Ecto neural progenitor cell (in vitro differentiated cells): ENCODE results near the gene OTOP2.
"Not testable (repeated sequence)": the region's sequence is repeated elsewhere in the genome, so short reads cannot be mapped to it uniquely, and the experiment has no call there.

Experiments used
- DNase-seq: peaks from one replicate; pipeline ENCODE4 v3.0.0-alpha.2; 2018; ENCODE audit warnings: low spot score

Gene OTOP2

GRCh38 chr17:74952431-74953133, 28.5 kb downstream of the OTOP2 start:
- no peak for DNase-seq

GRCh38 chr17:74953134-74953687, 29.1 kb downstream of the OTOP2 start:
- no peak for DNase-seq

GRCh38 chr17:74954115-74954514, 30.0 kb downstream of the OTOP2 start:
- no peak for DNase-seq

DNA sequence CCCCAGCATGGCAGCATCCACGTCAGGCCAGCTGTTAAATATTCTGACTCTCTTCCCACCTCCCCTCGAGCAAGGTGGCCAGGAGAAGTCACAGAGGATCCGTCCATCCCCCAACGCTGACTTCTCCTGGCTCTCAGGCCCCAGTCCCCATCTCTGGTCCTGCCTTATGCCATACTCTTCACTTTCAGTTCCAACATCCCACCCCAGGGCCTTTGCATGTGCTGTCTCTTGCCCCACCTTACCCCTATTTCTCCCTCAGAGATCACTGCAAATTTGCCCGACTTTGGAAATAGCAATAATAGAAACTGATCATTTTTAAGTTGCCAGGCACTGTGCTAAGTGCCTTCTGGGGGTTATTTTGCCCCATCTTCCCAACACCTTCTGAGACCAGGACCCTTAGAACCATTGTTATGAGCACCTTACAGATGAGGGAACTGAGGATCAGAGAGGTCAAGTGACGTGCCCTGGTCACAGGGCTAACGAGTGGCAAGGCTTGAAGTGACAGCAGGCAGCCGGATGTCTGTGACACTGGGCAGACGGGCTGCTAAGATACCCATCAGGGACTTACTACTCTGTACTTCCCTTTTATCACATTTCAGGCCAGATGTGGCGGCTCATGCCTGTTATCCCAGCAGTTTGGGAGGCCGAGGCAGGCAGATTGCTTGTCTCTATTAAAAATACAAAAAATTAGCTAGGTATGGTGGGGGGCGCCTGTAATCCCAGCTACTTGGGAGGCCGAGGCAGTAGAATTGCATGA, 30.8 kb downstream of the OTOP2 start:
- DNase-seq = no peak

DNA sequence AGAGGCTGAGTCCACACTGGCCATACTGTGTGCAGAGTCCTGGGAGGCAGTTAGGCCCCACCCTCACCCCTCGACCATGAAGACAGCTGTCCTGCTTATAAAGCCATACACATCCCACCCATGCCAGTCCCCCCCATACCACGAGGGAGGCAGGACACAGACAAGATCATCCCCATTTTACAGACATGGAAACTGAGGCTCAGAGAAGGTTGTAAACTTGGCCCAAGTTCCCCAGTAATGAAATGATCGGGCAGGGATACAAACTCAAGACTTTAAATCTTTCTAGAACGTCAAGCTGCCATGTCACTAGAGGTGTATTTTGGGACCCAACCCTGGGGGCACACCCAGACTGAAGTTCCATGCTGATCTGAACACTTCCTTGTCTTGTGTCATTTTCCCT, 32.0 kb downstream of the OTOP2 start:
- no peak for DNase-seq

DNA sequence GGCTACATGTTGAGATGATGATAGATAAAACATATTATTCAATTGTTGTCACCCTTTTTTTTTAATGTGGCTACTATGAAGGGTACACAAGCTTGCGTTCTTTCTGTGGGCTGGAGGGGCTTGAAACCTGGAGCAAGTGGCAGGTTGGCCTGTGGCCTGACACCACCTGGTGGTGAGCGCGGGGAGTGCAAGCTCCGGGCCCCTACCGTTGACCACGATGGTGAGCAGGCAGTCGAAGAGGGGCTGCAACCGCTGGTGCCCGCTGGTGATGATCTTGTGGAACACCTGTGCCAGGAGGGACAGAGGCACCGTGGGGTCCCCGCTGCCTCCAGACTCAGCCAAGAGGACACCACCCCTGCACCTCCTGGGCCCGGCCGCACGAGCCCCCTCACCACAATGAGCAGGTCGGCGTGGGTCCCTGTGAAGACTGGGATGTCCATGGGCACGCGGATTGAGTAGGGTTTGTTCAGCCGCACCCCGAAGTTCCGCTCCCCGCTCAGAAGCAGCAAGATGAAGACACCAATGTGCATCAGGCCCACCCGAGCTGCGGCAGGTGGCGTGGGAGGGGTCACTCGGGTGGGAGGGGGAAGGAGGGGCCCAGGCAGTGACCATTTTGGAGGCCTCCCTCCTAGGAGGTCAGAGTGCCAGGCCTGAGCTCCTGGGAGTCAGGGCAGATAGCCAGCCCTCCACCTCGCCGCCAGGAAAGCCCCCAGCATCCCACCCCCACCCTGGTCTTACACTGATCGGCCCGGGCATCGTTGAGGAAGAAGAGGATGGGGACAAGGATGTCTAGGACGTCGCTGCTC, 34.1 kb downstream of the OTOP2 start:
- peak; percentile 94 for DNase-seq

DNA sequence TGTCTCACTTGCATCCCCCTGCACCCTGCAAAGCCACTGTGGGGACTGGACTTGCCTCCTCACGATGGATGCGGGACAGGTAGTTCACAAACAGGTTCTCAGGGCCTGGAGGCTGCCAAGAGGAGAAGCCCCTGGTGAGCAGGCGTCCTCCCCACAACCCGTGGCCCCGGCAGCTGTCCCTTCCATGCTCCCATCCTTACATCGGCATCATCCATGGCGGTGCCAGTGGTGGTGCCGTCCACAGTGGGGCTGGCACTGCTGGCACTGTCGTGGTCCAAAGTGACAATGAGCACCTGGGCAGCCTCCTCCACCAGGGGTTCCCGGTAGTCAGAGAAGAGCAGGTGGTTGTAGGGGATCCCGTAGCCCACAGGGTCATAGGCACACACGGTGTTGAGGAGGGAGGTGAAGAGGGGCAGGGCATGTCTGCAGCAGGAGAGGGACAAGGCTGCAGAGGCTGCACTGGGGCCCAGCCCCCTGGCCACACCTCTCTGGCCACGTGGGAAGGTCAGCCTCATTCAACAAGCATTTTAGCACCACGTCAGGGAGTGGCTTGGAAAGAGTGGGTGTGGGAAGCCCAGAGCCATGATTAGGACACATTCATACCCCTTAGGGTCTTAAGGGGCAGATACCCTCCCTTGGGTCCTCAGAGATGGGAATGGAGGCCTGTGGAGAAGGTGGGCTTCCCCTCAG, 35.9 kb downstream of the OTOP2 start:
- peak; percentile 53 for DNase-seq

- DNase-seq = peak; percentile 86
These were observed 36.7 kb downstream of the OTOP2 start for GRCh38 chr17:74960570-74961342.

DNA sequence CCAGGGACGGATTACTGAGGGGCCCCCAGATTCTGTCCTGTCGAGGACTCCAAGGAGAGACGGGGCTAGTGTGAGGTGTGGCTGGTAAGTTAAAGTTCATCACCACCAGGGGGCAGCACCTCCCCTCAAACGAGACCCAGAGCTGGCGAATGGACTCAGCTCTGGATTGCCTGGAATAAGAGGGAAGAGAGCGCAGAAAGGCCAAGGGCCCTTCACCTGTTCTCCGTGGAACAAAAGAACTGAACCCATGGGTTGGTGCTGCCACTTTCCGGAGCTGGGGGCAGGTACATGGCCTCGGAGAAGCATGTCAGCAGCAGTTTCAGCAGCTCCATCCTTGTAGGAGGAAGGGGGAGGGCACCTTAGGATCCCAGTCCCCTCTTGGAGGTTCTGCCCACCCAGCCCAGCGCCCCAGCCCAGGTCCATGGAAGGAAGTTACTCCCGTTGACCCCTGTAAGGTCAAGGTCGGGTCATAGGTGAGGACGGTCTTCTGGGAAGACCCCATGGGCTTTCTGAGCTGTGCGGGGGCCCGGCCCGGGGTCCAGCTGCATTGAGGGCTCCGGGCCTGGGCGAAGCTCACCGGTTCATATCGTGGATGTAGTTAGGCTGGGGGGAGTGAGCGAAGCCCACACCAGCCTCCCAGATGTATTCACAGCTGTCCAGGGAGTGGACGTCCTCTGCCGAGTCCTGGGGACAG, 37.7 kb downstream of the OTOP2 start:
- peak; percentile 94 for DNase-seq

DNA sequence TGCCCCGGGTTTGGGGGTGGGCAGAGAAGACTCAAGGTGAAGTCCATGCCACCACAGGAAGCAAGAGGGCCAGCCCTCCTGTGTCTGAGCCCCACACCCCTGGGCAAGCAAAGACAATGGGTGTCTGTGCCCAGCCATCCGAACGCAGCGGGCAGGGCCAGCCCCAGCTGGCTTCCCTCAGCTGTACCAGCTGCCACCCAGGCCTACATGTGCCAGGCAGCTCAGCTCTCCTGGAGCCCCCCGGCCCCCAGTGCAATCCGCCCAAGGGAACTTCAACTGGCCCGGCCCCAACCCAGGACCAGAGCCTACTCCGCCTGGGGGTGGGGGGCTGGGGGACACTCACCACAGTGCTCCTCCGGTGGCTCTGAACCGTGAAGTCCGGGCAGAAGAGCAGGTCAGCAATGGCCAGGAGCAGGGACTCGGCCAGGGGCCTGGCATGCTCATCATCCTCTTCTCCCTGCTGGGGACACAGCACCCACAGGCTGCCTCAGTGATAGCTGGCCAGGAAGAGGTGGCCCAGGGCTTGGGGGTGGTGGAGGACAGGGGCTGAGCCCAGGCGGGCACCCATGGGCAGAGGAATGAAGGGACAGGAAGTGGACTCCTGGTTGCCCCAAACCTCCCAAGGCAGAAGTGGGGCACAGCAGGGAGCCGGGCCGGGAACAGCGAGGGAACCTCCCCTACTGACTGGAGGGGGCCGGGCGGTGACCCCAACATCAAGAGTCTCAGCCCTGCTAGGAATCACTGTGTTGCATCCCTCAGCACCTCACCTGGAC, 38.7 kb downstream of the OTOP2 start:
- peak; percentile 52 for DNase-seq

DNA sequence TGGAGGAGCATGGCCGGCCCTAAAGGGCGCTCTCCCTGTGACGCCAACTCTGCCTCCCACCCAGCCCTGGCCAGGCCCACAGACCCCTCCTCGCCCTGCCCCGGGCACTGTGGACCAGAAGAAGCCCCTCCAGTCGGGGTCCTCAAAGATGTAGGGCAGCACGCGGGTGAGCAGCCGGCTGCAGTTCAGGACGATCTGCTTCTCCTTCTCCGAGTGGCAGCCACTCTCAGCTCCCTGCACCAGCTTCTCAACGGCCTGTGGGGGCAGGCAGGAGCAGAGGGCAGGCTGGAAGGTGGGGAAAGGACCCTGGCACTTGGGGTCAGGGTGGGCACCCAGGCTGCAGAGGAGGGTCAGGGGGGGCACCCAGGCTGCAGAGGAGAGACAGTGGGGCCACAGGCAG, 39.6 kb downstream of the OTOP2 start:
- DNase-seq = peak; percentile 58

DNA sequence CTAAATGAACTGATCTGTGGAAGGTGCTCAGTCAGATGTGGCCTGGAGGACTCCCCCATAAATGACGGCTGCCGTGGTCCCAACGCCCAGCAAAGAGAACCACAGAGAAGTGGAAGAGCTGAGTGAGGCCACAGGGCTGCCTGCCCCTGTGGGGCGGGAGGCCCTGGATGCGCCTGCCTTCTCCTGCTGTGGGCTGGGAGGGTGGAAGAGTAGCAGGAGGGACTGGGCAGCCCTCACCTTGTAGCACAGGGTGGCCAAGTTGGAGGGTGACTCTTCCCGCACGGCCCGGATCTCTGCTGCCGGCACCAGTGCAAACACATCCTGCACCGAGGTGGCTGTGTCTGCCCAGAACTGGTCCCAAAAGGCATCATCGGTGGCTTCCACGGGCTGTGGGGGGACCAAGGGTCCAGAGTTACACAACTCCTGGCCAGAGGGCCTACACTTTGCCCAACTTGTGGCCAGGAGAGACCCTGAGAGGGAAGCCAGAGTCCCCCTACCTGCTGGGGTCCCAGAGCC, 40.2 kb downstream of the OTOP2 start:
- DNase-seq = peak; percentile 45

DNA sequence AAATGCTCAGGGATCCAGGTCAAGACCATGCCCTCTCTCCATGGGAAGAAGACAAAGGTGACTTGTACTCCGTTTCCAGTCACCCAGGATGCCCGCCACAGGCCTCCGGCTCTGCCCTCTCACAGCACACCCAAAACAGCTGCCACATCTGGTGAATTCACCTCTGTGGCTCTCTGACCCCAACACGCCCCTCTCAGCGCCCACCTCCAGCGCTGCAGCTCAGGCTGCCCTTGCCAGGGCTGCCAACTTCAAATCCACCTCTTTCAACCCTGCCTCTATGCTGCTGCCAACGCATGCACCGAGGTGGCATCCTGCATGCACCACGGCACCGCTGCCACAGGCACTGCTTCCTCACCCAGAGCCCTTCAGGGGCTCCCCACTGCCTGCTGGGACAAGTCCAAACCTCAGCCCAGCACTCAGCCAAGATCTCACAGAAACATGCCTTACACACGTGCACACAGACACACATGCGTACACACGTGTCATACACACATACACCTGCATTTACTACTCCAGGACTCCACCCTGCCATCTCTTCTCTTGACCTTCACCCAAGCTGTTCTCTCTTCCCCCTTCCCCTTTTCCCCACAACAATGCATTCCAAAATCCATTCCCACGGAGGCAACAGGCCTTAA, 41.0 kb downstream of the OTOP2 start:
- DNase-seq = peak; percentile 42

- peak; percentile 43 for DNase-seq
These were observed 44.3 kb downstream of the OTOP2 start for GRCh38 chr17:74968361-74968780.

DNA sequence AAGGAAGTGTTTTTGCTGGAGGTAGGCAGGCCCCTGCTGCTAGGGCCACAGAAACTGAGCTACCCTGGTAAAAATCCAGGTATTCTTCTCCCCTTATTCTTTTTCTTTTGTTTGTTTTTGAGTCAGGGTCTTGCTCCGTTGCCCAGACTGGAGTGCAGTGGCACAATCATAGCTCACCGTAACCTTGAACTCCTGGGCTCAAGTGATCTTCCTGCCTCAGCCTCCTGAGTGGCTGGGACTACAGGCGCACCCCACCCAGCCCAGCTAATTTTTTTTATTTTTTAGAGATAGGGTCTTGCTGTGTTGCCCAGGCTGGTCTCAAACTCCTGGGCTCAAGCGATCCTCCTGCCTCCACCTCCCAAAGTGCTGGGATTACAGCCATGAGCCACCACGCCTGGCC, 45.4 kb downstream of the OTOP2 start:
- DNase-seq = not testable (repeated sequence)

- DNase-seq = peak; percentile 42
These were observed 46.3 kb downstream of the OTOP2 start for GRCh38 chr17:74970395-74970794.

GRCh38 chr17:74971069-74971841, 47.2 kb downstream of the OTOP2 start:
- peak; percentile 45 for DNase-seq

GRCh38 chr17:74971842-74972106, 47.7 kb downstream of the OTOP2 start:
- DNase-seq = no peak
